WERI-Rb-1 (cell line): Measurements from ENCODE around the gene GRPEL1.

Experiments used
- DNase-seq: peaks from one replicate; pipeline ENCODE4 v3.0.0-alpha.2; 2020
- H3K27ac ChIP-seq: fragments of 250-450 bp; sonication (Bioruptor Pico); 2 replicates; pipeline ENCODE4 v1.5.1; 2020; ENCODE audit warnings: mild to moderate bottlenecking, moderate library complexity
- H3K27me3 ChIP-seq: fragments of 250-450 bp; sonication (Bioruptor Pico); 2 replicates; pipeline ENCODE4 v1.5.1; 2021; ENCODE audit warnings: mild to moderate bottlenecking, low read depth, moderate library complexity; ENCODE audit not compliant: insufficient read depth, severe bottlenecking
- H3K36me3 ChIP-seq: fragments of 250-450 bp; sonication (Bioruptor Pico); 2 replicates; pipeline ENCODE4 v1.5.1; 2020; ENCODE audit warnings: mild to moderate bottlenecking, moderate library complexity
- H3K4me3 ChIP-seq: 2 replicates; pipeline ENCODE4 v1.5.1; 2011; ENCODE audit warnings: low read depth, mild to moderate bottlenecking, control low read depth, low read length
- H3K9me3 ChIP-seq: fragments of 250-450 bp; sonication (Bioruptor Pico); 2 replicates; pipeline ENCODE4 v1.5.1; 2021; ENCODE audit warnings: mild to moderate bottlenecking, moderate library complexity; ENCODE audit not compliant: severe bottlenecking
- TF ChIP-seq, protein P1 (sequence below): IDR thresholded peaks from 2 replicates; pipeline ENCODE4 v1.5.1; 2011; ENCODE audit warnings: low read depth, mild to moderate bottlenecking, control low read depth, inconsistent platforms, low read length

The GRPEL1 gene

DNA sequence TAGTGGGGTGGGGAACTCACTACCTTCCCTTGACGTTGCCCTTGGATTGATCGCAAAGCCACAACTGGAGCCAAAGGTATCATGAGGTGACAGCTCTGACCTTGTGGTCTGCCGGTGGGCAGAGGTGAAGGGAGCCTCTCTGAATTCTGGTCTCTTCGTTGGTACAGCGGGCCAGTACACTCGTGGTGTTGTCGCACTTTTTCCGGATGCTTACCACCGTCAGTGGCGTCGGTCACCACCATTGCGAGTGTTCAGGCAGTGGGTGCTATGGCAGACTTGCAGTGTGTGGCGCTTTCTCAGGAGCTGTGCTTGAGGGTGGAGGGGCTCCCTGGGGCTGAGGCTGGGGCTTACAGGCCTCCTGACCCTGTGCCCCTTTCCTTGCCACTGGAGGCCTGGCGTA is 5.2 kb upstream of the GRPEL1 start:
- Histone ChIP-seq H3K36me3 (no peaks in the 10 kb centered on the region), H3K27me3 (no peaks in the 10 kb centered on the region), H3K9me3 (no peaks in the 10 kb centered on the region), H3K27ac (no peak overlapping the region), H3K4me3 (no peak overlapping the region)
- no peak for DNase-seq
- TF ChIP-seq, protein P1, sequence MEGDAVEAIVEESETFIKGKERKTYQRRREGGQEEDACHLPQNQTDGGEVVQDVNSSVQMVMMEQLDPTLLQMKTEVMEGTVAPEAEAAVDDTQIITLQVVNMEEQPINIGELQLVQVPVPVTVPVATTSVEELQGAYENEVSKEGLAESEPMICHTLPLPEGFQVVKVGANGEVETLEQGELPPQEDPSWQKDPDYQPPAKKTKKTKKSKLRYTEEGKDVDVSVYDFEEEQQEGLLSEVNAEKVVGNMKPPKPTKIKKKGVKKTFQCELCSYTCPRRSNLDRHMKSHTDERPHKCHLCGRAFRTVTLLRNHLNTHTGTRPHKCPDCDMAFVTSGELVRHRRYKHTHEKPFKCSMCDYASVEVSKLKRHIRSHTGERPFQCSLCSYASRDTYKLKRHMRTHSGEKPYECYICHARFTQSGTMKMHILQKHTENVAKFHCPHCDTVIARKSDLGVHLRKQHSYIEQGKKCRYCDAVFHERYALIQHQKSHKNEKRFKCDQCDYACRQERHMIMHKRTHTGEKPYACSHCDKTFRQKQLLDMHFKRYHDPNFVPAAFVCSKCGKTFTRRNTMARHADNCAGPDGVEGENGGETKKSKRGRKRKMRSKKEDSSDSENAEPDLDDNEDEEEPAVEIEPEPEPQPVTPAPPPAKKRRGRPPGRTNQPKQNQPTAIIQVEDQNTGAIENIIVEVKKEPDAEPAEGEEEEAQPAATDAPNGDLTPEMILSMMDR: no peak

DNA sequence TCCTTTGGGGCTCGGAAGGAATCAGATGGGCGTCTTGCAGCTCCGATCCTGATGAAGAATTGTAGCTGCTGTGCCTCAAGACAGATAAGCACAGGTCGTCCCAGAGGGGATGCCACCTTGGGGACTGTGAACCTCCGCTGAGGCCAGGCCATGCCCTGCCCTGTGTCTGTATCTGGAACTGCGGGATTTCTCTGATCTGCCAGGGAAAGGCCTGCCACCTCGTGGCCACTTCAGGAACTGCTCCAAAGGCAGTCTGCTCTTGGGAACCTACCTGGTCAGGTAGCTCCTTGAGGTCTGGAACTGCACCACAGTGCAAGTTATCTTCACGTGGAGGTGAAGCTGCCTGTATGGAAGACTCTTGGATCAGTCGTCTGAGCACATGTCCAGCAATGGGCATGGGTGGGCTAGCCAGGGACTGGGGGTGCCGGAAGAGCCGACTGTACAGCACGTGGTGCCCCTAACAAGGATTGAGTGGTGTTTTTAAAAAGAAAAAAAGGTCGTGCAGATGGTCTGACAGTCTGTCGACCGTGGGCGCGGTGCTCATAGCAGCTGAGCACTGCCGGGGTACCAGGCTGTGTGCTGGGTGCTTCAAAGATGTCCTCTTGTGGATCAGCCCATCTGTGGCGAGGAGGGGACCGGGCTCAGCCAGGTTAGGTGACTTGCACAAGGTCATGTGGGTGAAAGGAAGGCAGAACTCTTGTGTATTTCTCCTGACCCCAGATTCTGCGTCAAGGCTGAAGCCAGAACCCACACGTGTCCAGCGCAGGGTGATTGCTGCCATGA is 3.1 kb upstream of the GRPEL1 start:
- no peaks in the 10 kb centered on the region for H3K9me3 ChIP-seq
- no peaks in the 10 kb centered on the region for H3K27me3 ChIP-seq
- H3K27ac ChIP-seq: no peak overlapping the region
- H3K4me3 ChIP-seq: no peak overlapping the region; the same call in 1 of the 2 replicates
- H3K36me3 ChIP-seq: peaks cover 7% of the 10 kb centered on the region
- TF ChIP-seq, protein P1: peak; percentile 99
- DNase-seq: peak; percentile 90

DNA sequence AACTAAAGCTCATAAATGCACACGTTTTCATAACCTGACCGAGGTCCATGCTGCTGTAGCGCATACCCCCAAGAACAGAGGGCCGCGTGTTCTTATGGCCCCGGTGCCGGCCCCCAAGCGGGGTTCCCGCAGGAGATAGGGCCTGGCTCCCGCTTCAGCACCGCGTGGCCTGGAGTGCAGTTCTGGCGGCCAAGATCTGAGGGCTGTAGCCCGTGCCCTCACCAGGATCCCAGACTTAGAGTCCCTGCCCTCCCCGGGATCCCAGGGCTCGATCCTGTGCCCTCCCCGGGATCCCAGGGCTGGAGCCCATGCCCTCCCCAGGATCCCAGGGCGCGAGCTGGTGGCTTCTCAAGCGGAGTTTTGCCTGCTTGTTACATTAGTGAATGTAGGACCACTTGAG is 1.0 kb upstream of the GRPEL1 start:
- TF ChIP-seq, protein P1: no peak
- H3K36me3 ChIP-seq: peaks cover 18% of the 10 kb centered on the region
- peak; percentile 10 for DNase-seq

DNA sequence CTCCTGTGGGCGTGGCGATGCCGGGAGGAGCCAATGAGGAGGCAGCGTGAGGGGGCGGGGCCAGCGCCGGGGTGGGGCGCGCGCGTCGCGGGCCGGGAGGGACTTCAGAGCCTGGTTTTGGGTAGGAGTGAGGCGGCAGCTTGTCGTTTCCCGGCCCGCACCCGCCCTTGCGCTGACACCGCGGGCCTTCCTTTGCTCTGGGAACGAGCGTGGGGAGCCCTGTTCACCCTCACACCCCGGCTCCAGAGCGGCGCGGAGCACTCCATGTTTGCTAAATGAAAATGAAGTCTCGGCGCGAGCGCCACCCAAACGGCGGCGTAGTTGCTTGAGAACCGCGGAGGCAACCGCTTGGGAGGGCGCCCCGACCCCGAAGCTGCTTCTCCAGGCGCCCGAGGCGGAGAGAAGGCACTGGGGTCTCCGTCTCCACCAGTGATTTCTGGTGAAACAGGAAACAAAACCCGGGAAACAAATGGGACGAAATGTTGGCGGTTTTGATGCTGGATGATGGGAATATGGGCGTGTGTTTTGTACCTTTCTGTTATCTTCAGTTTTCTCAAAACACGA is 497 bp upstream of the GRPEL1 start:
- Histone ChIP-seq H3K4me3 (peak overlapping the region; percentile 78), H3K27me3 (no peaks in the 10 kb centered on the region), H3K27ac (peak overlapping the region; percentile 60), H3K36me3 (peaks cover 23% of the 10 kb centered on the region), H3K9me3 (no peaks in the 10 kb centered on the region)
- TF ChIP-seq, protein P1: no peak
- no peak for DNase-seq

More for the DNA sequence above, 1.0 kb upstream of the GRPEL1 start:
- Histone ChIP-seq H3K27ac (no peak overlapping the region), H3K4me3 (peak overlapping the region; percentile 78), H3K27me3 (no peaks in the 10 kb centered on the region), H3K9me3 (no peaks in the 10 kb centered on the region)

DNA sequence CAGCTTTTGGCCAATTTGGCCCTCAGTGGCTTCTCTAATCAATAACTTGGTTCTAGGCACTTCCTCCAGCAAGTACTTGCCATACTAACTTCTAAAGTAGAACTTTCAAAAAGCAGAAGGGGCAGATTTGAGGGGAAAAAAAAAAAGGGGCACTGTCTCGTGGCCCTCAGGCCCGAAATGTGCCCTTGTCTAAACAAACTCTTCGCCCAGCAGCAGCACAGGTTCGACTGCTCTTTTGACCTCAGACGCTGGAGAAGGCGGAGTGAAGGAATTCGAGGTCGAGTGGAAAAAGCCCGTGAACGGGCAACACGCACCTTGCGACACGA is 775 bp downstream of the GRPEL1 start:
- TF ChIP-seq, protein P1: no peak
- Histone ChIP-seq H3K36me3 (peaks cover 33% of the 10 kb centered on the region), H3K9me3 (no peaks in the 10 kb centered on the region), H3K27me3 (no peaks in the 10 kb centered on the region), H3K27ac (no peak overlapping the region; the same call in 1 of the 2 replicates), H3K4me3 (peak overlapping the region; percentile 75)
- DNase-seq: no peak
